Activated T-cell treated with anti-CD3 and anti-CD28 coated beads for 48 hours (primary cell): ENCODE measurements around the gene KLK8.
A peak's percentile ranks its signal among the peaks of the same experiment; 100 is the strongest.
"Not testable (repeated sequence)": the region's sequence is repeated elsewhere in the genome, so short reads cannot be mapped to it uniquely, and the experiment has no call there.

Experiments used
- DNase-seq: peaks from one replicate; pipeline ENCODE4 v3.0.0-alpha.2; 2020; ENCODE audit warnings: low read depth

The KLK8 gene

DNA sequence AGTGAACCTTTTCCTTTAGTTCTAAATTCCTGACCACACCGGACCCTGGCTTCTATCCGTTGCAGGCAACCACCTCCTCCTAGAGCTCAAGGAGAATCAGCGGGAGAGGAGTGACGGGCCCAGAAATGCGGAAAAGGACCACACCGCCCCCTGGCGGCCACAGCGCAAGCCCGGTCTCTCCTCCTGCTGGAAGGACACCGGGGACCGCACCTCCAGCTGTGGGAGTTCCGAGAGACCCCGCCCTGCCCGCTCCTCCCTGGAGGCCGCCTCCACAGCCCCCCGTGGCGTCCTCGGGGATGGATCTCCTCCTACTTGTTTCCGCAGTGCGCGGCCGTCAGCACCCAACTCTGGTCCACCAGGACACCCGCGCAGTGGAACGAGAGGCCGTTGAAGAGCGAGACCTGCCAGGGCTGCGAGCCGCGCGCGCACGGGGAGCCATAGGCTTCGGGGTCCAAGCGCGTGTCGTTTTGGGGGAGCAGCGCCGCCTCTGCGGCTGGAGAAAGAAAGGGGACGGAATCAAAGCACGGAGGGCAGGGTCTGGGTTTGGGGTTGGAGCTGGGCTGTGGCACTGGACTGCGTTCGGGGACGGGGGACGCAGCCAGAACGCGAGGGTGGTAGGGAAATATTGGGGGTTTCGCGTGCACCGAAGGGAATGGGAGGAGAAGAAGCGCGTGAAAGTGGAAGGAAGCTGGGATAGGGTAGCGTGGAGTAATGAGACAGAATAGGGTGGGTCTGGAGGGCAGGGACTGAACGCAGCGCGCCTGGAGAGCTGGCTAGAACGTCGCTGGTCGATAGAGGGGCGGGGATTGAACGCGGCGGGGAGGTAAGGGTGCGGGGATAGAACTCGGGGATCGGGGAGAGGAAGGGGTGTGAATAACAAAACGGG lies 15.6 kb upstream of the KLK8 start:
- peak; percentile 69 for DNase-seq

- no peak for DNase-seq
Measured at GRCh38 chr19:51015691-51016267, 14.4 kb upstream of the KLK8 start.

GRCh38 chr19:51014242-51014641 lies 12.8 kb upstream of the KLK8 start:
- no peak for DNase-seq

- no peak for DNase-seq
Measured at GRCh38 chr19:51012661-51013190, 11.3 kb upstream of the KLK8 start.

DNA sequence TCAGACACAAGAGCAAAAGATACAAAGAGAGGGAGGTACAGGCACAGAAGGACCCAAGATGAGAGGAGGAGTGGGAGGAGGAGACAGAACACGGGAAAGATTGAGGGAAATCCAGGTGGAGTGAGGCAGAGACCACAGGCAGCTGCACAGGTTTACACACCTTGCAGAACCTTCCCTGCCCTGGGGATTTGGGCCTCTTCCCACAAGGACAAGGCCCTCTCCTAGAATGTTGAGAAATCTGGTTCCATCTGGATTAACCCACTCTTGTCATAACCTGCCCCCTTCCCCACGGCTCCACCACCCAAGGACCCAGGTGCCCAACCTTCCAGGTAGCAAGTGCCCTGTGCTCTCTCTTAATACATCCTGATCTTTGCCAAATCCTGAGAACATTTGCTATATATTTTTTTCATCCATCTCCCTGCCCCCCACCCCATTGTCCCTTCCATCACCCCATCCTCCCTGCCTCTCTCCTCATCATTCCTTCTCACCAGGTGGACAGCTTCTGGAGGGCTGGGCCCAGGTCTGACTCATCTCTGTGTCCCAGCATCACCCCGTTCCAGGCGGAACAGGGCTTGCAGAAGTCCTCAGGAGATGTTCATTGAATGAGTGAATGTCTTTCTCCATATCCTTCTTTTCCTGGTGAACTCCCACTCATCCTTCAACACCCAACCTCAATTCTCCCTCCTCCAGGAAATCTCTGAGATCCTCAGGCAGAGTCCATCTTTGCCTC lies 8.8 kb upstream of the KLK8 start:
- no peak for DNase-seq

DNA sequence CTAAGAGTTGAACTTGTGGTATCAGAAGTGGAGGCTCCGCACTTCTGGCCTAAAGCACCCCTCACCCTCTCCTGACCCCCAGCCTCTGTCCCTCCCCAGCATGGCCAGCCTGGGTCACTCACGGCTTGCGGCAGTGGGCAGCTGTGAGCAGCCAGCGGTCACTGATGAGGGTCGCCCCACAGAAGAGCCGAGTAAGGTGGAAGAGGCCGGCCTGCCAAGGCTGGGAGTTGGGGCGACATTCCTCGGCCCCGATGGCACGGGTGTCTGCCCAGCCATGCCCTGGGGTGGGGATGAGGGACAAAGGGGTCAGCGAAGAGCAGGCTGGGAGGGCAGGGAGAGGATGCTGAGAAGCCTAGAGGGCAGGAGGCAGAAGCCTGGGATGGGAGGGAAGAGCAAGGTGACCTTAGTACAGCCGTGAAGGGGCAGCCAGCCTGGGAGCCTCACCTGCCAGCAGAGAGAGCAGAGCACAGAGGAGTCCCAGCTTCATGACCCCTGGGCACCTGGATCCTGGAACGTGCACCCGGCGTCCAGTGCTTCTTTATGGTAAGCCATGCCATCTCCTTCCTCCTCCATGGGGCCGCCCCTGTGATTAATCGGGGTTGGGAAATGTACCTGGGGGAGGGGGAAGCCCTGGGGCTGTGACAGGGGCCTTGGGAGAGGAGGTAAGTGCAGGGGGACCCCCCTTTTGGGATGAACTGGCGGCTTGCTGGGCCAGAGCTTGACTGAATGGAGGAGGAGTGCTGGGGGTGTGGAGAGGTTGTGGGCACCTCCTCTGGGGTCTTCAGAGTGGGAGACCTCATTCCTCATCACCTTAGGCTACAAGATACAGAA lies 7.9 kb upstream of the KLK8 start:
- no peak for DNase-seq

- no peak for DNase-seq
Measured at GRCh38 chr19:51007488-51007887, 6.1 kb upstream of the KLK8 start.

DNA sequence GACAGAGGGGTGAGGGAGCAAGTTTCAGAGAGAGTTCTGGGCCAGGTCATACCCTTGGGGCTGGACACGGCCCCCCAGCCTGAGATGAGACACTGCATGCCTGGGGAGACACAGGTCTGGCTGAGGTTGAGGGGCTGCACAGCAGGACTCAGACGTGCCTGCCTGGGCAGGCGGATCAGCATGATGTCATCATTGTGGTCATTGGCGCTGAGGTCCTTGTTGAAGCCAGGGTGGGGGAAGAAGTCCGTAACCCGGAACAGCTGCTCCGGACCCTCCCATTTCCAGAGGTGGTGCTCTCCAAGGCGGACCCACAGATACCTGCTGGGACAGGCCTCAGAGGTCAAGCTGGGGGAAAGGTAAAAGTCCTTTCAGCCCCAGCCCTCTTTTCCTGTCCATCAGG lies 5.0 kb upstream of the KLK8 start:
- DNase-seq = no peak

- DNase-seq = no peak
Measured at GRCh38 chr19:51005248-51005647, 3.8 kb upstream of the KLK8 start.

- DNase-seq = no peak
Measured at GRCh38 chr19:51003316-51003715, 1.9 kb upstream of the KLK8 start.

- peak; percentile 25 for DNase-seq
Measured at GRCh38 chr19:51002542-51003311, 1.3 kb upstream of the KLK8 start.

- DNase-seq = no peak
Measured at GRCh38 chr19:51002089-51002532, 707 bp upstream of the KLK8 start.

- DNase-seq = no peak
Measured at GRCh38 chr19:51000981-51001380, 423 bp downstream of the KLK8 start.

DNA sequence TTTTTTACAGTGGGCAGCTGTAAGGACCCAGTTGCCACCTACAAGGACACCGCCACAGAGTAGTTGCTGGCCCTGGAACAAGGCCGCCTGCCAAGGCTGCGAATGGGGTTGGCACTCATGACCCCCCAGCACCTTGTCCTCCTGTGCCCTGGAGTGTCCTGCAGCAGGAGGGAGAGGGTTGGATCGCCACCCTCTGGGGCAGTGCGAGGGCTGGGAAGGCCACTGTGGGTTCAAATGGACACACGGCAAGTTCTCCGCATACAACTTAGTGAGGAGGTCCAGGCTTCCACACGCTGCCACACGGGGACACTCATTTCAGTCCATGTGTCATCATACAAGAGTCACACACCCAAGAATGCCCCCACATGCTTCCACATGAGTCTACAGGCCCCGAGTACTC lies 978 bp downstream of the KLK8 start:
- no peak for DNase-seq

- DNase-seq = no peak
Measured at GRCh38 chr19:50998686-50999085, 2.7 kb downstream of the KLK8 start.

DNA sequence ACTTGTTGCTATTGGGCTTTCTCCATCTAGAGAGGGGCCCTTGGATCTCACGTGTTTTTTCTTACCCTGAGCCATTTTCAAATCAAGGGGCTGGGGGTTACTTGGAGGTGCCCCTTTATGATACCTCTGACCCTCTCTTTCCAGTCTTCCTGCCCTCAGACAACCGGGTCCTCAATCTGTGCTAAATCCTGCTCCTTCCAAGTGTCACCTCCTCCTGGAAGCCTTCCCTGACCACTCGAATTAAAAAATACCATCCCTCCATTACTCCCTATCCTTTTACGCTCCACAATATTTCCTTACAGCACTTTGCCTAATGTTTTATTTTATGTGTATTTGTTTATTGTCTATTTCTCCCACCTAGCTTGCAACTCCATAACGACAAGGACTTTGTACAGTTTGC lies 3.3 kb downstream of the KLK8 start:
- no peak for DNase-seq

GRCh38 chr19:50994129-50994528 lies 7.3 kb downstream of the KLK8 start:
- DNase-seq = no peak

DNA sequence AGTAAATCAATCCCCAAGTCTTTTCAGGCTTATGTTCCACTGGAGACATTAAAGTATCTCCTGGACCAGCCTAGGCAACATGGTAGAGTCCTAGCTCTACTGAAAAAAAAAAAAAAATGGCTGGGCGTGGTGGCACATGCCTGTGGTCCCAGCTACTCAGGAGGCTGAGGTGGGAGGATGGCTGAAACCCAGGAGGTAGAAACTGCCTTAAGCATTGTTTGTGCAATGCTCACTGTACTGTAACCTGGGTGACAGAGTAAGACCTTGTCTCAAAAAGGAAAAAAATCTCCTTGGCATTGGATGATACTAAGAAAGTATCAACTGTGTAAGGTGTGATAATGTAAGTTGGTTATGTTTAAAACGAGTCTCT lies 8.8 kb downstream of the KLK8 start:
- no peak for DNase-seq

DNA sequence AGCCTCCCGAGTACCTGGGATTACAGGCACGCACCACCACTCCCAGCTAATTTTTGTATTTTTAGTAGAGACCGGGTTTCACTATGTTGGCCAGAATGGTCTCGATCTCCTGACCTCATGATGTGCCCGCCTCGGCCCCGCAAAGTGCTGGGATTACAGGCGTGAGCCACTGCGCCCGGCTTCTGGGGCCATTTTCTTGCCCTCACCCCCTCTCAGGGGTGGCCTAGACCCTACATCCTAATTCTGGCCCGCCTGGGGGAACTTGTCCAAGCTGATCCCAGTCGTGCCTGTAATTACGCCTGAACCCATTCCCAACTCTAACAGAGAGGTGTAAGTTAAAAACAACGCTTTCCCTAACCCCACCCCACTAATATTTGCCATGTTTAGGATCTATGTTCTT lies 17.0 kb downstream of the KLK8 start:
- not testable (repeated sequence) for DNase-seq

DNA sequence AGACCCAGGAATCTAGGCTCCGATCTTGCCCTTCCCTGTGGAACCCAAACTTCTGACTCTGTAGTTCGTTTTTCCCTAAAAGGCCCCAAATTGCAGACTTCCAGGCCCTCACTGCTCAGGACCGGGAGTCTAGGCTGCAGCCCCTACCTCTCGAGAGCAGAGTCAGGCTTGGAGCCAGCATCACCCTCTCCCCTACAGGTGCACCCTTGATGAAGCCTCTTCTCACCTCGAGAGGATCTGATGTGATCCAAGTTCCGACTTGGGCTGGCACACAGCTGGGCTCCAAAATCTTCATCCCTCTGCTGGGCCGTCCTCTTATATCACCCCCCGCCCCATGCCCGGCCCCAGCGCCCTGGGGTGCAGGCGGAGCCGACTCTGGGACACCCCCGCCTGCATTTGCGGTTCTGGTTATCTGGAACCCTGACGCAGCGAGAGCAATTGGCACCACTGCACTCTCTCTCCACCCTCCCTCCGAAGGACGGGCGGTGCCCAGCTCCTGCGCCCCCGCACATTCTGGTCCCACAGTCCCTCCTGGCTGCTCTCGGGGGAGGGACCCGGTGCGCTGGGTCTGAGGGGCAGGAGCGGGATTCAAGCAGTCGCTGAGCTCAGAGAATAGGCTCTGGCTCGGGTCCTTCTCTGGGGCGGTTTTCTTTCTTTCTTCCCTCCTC lies 17.6 kb downstream of the KLK8 start, which contains the start of gene KLK7:
KLK7 (minus strand) TSS at position 293 of the 668 bp plus-strand sequence. CDS start 1,518 bp downstream, outside the sequence.
- DNase-seq = no peak
